GM12878 (cell line): ENCODE results near the gene MAMLD1.

ENCODE experiments used
- EP300 ChIP-seq, 2 experiments: fragments of 150-350 bp in 1 of 2; IDR thresholded peaks; 2 replicates each; pipeline ENCODE4 v1.6.1; 2011 to 2012; ENCODE audit warnings: low read depth in 2 of 2, low read length in 2 of 2, borderline replicate concordance in 1 of 2, improper control_type of control experiment in 1 of 2, inconsistent platforms in 1 of 2; ENCODE audit not compliant: control insufficient read depth in 1 of 2
- FOXM1 ChIP-seq: IDR thresholded peaks from 2 replicates; pipeline ENCODE4 v1.6.1; 2012; ENCODE audit warnings: low read depth, mild to moderate bottlenecking, inconsistent platforms, low read length, moderate library complexity
- KDM1A ChIP-seq: fragments of 200-600 bp; sonication (generic); IDR thresholded peaks from 2 replicates; pipeline ENCODE4 v1.6.1; 2016; ENCODE audit warnings: borderline replicate concordance
- MTA3 ChIP-seq: IDR thresholded peaks from 2 replicates; pipeline ENCODE4 v1.6.1; 2012; ENCODE audit warnings: low read length, inconsistent platforms, borderline replicate concordance
- NFIC ChIP-seq: IDR thresholded peaks from 2 replicates; pipeline ENCODE4 v1.6.1; 2012; ENCODE audit warnings: low read depth, mild to moderate bottlenecking, inconsistent platforms, low read length, moderate library complexity
- PAX5 ChIP-seq: IDR thresholded peaks from 2 replicates; pipeline ENCODE4 v1.6.1; 2011; ENCODE audit warnings: low read depth, low read length, borderline replicate concordance
- RAD21 ChIP-seq: IDR thresholded peaks from 2 replicates; pipeline ENCODE4 v1.6.1; 2011; ENCODE audit warnings: mild to moderate bottlenecking, low read depth, low read length, moderate library complexity; ENCODE audit not compliant: insufficient read depth
- SPI1 ChIP-seq: IDR thresholded peaks from 2 replicates; pipeline ENCODE4 v1.6.1; 2011; ENCODE audit warnings: low read depth, mild to moderate bottlenecking, low read length, moderate library complexity, borderline replicate concordance; ENCODE audit not compliant: insufficient read depth
- ZBTB40 ChIP-seq: fragments of 450-650 bp; IDR thresholded peaks from 2 replicates; pipeline ENCODE4 v1.6.1; 2016; ENCODE audit warnings: mild to moderate bottlenecking, moderate library complexity, borderline replicate concordance

DNA sequence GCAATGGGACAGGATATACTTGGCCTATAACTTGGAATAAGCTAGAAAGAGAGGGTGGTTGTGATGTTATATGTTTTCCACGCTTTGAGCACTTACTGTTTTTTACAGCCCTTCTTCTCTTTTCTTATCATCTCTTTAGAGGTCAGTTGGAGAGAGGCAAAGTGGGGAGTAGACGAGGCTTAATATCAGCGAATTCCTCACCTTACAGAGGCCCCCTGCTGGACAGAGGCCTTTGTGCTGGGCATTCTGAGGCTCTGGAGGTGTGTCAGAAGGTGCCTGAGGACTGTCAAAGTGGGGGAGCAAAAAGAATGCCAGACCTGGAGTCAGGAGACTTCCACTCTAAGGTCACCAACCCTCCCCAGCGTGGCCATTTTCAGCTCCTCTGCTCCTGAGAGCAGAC lies 42.5 kb downstream of the MAMLD1 start:
- TF ChIP-seq FOXM1 = no peak
- TF ChIP-seq SPI1 = no peak
- TF ChIP-seq MTA3 = no peak
- TF ChIP-seq PAX5 = no peak
- no peak for TF ChIP-seq KDM1A
- no peak for TF ChIP-seq ZBTB40
- no peak for TF ChIP-seq NFIC
- TF ChIP-seq RAD21 = no peak
- no peak for TF ChIP-seq EP300 (IDR thresholded peaks at IDR 0.05; ENCODE audit: borderline replicate concordance in 1 of 2, control insufficient read depth in 1 of 2, low read depth in 2 of 2, low read length in 2 of 2)
